Measurements from ENCODE around the gene NDUFS7. TPM values are rescaled to one million over a fixed set of nuclear protein-coding genes. Genes with fewer than 3 reads are reported as not detected.

NDUFS7 gene
- total RNA-seq, 1 experiment from 2014 or later = 83.9 TPM

DNA sequence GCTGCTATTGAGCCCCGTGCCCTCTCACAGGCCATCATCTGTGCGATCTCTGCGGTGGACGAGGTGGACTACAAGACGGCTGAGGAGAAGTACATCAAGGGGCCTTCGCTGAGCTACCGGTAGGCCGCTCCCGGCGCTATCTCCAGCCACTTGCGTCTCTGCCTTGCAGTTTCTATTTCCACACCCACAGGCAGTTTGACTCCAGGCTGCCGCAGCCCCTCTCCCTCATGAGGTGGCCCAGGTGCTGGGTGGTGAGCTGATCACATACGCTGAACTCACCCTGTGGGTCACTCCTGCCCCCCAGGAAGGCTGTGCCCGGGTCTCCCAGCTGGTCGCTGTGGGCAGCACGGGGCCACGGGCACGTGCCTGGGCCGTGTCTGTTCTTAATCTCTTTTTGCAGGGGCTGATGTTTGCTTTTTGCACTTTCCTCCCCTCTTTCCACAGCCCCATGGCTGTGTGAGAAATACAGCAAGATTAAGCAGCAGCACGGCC is 10.6 kb upstream of the NDUFS7 start:
- H4K8ac ChIP-seq (replicated peaks; ENCODE audit: insufficient read length, low read depth, low read length) = no peak overlapping the region
- no peak overlapping the region for H3K23ac ChIP-seq (ENCODE audit: insufficient read length, low read depth, low read length)
- H3K4ac ChIP-seq (ENCODE audit: low read depth, low read length) = no peak overlapping the region
- no peak overlapping the region for H2AFZ ChIP-seq (ENCODE audit: low read length)
- H3K14ac ChIP-seq (ENCODE audit: insufficient read depth, low read length) = no peak overlapping the region
- no peaks in the 10 kb centered on the region for H3K4me1 ChIP-seq (ENCODE audit: insufficient read depth, low read length)
- no peak overlapping the region for H2BK15ac ChIP-seq (ENCODE audit: low read depth, low read length)
- H3K4me3 Mint-ChIP-seq = no peak overlapping the region
- WGBS (ENCODE audit: extremely low coverage, insufficient read length, low lambda C conversion rate) = no CpG with 5 or more reads among the region's 20 CpGs
- H3K27me3 ChIP-seq (ENCODE audit: insufficient read depth, low read length) = no peaks in the 10 kb centered on the region
- H3K9me3 Mint-ChIP-seq = no peaks in the 10 kb centered on the region
- no peak overlapping the region for H3K4me2 ChIP-seq (ENCODE audit: insufficient read depth, insufficient read length, low read length)
- no peak overlapping the region for H3K56ac ChIP-seq (ENCODE audit: insufficient read length, low read depth, low read length)
- H2BK5ac ChIP-seq (ENCODE audit: insufficient read length, low read length) = no peak overlapping the region
- no peaks in the 10 kb centered on the region for H3K79me2 ChIP-seq (ENCODE audit: insufficient read depth, low read length)
- H3K27ac Mint-ChIP-seq = no peak overlapping the region
- H3K9ac ChIP-seq (ENCODE audit: extremely low read depth, insufficient read length, low read length) = no peak overlapping the region
- H3T11ph ChIP-seq (ENCODE audit: low read length) = no peak overlapping the region
- H2AK5ac ChIP-seq (ENCODE audit: insufficient read length, low read length) = no peak overlapping the region
- H3K9me3 ChIP-seq (ENCODE audit: control insufficient read depth, low read depth, low read length) = no peaks in the 10 kb centered on the region
- H3K36me3 Mint-ChIP-seq (ENCODE audit: insufficient read depth in 1 of 3, low read depth in 3 of 3) = peaks cover 28 to 62% (median 59%) of the 10 kb centered on the region in 3 experiments
- no peak for DNase-seq
- H2BK120ac ChIP-seq (ENCODE audit: low read depth, low read length, poor library complexity, severe bottlenecking) = no peak overlapping the region
- no peak overlapping the region for H3K18ac ChIP-seq (ENCODE audit: insufficient read length, low read depth, low read length)
- H2BK12ac ChIP-seq (ENCODE audit: insufficient read length, low read depth, low read length) = no peak overlapping the region
- no peak overlapping the region for H3K27ac ChIP-seq (ENCODE audit: insufficient read length, low read depth, low read length)
- H3K79me1 ChIP-seq (ENCODE audit: insufficient read depth, low read depth, low read length, poor library complexity, severe bottlenecking) = no peaks in the 10 kb centered on the region
- no peak overlapping the region for H4K5ac ChIP-seq (ENCODE audit: insufficient read length, low read depth, low read length)
- TF ChIP-seq, protein P1, sequence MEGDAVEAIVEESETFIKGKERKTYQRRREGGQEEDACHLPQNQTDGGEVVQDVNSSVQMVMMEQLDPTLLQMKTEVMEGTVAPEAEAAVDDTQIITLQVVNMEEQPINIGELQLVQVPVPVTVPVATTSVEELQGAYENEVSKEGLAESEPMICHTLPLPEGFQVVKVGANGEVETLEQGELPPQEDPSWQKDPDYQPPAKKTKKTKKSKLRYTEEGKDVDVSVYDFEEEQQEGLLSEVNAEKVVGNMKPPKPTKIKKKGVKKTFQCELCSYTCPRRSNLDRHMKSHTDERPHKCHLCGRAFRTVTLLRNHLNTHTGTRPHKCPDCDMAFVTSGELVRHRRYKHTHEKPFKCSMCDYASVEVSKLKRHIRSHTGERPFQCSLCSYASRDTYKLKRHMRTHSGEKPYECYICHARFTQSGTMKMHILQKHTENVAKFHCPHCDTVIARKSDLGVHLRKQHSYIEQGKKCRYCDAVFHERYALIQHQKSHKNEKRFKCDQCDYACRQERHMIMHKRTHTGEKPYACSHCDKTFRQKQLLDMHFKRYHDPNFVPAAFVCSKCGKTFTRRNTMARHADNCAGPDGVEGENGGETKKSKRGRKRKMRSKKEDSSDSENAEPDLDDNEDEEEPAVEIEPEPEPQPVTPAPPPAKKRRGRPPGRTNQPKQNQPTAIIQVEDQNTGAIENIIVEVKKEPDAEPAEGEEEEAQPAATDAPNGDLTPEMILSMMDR (conservative IDR thresholded peaks at IDR 0.05) = no peak
- H2BK20ac ChIP-seq (ENCODE audit: low read depth, low read length, poor library complexity, severe bottlenecking) = no peak overlapping the region
- H4K91ac ChIP-seq (ENCODE audit: insufficient read length, low read depth, low read length) = no peak overlapping the region
- no peaks in the 10 kb centered on the region for H3K23me2 ChIP-seq (ENCODE audit: insufficient read length, low read depth, low read length, poor library complexity, severe bottlenecking)
- H3K27me3 Mint-ChIP-seq (ENCODE audit: low read depth) = no peaks in the 10 kb centered on the region
- no peaks in the 10 kb centered on the region for H3K4me1 Mint-ChIP-seq
- no peaks in the 10 kb centered on the region for H4K20me1 ChIP-seq (ENCODE audit: control insufficient read depth, insufficient read depth, insufficient read length)
